GM04503 (cell line): ENCODE measurements around the gene GID8.

Source experiments
- DNase-seq: peaks from one replicate; pipeline ENCODE4 v3.0.0-alpha.2; 2012; ENCODE audit warnings: low read depth

The GID8 gene

DNA sequence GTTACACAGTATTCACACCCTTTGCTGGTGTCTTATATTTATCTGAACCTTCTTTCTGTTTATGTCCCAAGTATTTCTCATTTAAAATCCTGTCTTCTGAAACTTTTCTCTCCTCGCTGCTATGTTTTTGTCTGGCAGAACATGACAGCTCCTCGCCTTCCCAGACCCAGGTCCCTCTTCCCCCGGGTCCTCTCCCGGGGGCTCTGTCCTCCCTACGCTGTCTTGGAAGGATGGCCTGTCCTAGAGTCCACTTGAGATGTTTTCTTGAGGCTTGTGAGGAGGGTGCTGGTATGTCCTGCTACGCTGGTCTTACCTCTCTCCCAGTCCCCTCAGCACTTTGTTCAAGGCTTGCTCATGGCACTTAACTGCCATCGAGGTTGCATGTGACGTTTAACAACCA, 6.2 kb downstream of the GID8 start:
- DNase-seq, result no peak

DNA sequence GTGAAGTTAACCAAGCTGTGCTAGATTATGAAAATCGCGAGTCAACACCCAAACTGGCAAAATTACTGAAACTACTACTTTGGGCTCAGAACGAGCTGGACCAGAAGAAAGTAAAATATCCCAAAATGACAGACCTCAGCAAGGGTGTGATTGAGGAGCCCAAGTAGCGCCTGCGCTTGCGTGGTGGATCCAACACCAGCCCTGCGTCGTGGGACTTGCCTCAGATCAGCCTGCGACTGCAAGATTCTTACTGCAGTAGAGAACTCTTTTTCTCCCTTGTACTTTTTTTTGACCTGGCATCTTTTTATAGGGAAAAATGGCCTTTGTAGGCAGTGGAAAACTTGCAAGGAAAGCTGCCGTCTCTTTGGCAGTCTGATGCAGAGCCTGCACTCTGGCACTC, 6.8 kb downstream of the GID8 start:
- no peak for DNase-seq

DNA sequence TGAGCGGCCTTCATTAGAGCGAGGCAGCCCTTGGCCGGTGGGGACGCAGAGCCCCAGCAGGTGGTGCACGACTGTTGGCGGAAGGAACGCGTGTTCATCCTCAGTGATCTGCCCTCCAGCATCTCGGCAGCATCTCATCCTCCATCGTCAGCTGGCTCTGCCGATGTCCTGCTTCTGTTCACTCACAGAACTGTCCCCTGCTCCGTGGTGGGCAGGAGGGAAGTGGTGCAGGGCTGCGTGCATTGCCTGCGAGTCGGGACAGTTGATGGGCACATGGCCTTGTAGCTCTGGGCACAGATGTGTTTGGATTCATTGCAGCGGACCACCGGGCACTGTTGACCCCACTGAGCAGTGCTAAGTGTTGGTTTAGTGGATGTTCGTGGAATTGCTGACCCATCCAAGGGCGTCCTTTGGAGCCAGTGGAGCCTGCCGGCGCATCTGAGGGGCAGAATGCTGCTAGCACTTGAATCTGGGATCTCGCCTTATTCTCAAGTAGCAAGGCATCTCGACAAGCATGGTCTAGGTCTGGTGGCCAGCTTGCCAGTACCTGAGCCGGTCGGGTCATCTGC, 7.9 kb downstream of the GID8 start:
- DNase-seq, result no peak

DNA sequence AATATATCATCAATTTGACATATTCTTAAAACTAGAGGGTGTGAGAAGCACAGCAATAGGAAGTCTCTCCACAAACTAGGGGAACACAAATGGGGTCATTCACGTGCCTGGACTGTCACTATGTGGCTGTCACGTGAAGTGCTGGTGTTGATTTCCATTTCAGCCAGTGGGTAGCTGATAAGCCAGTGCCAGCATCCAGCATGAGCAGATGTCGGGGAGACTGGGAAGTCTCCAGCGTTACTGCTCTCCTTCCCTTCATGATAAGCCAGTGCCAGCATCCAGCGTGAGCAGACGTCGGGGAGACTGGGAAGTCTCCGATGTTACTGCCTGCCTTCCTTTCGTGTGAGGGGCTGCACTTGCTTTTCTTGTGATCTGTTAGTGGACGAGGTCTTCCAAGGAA, 9.0 kb downstream of the GID8 start:
- DNase-seq, result no peak

DNA sequence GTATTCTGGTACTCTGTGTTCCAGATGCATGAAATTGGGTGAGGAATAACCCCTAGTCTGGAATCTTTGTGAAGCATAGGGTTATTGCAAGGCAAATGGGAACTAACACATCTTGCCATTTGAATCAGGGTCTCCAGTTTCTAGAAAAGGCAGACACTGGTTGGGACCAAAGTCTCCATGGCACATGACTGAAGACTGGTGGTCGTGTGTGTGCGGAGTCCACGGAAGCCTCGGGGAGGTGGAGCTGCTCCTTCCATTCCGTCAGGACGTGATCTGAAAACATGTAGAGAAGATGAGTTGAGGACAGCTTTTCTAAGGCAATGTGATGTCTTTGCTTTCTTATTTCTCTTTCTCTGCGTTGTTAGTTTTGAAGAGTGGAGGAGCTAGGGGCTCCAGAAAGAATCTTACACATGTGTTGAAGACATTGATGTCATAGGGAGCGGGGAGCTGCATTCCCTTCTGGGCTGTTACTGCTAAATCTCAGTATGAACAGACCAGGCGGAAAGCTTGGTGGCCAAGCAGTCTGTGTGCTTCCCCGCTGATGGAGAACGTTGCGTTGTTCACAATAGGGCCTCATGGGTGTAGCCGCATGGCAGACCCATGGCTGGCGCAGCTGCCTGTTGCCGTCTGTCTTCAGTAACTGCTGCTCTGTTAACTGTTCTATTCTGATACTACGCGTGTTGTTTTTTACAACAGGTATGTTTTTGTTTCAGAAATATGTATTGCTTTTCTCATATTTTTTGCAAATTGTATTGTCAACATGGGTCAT, 9.8 kb downstream of the GID8 start:
- DNase-seq, result no peak

DNA sequence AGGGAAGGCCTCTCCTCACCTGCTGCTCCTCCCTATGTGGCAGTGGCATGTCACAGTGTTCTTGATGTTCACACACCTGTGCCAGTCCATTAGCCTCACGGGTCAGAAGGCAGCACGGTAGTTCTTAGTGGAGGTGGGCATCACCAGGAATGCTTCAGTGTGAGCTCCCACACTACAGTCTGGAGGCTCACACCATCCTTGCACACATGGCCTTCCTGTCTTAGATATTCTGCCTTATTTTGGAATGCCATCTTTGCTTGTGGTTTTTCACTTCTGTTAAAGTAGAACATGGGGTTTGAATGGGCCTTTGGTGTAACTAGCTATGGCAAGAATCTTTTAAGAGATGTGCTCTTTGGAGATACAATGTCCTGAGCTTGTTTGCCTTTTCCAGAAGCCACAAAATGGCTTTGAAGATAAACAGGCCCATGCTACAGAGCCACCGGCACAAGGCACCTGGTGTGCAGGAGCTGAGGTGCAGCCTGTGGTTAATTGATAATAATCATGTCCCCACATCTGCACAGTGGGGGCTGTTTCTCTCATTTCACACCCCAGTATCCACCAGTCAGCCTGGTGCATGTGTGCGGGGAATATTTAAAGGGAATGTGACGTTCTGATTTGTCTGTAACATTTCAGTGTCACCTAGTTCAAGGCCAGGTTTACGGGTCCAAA, 11.3 kb downstream of the GID8 start:
- no peak for DNase-seq

DNA sequence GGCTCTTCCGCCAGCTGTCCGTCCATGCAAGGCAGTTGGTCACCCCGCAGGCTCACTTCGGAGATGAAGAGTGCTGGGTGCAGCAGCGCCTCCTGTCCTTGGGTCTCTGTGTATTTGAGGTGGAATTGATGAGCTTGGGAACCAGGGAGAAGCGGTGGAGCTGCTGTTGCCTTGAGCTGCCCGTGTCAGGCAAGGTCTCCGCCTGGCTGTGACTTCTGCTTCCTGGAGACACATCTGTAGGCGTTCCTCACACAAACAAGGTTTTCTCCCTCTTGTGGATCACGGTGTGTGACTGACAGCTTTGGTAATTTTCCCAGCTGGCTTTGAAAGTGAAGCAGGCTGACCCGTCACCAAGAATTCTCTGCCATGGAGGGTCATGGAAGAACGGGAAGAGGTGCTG, 12.0 kb downstream of the GID8 start:
- DNase-seq, result no peak

DNA sequence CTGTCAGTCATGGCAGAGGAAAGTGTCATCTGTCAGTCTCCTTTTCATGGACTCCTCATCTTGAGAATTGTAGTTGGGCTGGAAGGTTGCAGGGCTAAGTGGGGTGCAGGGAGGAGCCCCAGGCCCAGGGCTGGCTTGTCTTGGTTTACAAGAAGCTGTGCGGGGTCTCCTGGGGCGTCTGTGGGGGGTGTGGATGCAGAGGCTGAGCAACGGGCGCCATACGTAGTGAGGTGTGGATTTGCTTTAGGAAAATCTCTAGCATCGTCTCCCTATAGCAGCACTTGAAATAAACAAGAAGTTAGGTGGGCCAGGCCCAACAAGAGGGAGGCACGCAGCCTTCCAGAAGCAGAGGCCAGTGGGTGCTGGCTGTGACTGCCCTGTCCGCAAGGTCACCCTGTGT, 12.8 kb downstream of the GID8 start:
- DNase-seq, result no peak

DNA sequence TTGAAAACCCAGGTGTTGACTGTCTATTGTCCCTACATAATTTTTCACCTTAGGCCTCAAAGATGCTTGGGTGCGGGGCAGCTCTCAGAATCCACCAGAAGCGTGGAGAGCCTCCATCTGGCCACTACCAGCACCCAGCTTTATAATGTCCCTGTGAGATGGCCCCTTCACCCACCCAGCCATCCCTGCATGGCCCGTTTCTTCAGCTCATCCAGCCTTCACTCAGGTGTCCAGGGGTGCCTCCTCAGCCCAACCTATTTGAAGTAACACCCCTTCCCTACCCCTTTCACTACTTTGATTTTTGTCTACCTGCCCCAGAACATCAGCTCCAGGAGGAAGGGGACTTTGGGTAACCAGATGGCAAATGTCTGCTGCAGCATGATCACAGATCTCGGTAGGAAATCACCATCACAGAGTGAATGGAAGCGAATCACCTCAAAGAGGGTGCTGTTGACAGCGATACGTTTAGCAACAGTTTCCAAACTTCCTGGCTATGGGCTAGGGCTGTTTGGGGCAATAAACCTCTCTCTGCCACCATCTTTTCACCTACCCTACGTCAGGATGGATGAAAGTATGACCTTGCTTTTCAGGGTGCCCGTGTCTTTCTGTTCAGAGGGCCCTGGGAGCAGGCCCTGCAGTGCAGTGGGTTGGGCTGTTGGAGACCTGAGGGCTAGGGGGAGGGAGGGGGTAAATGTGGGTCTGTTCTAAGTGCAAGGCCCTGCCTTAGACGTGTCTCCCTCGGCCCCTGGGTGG, 13.4 kb downstream of the GID8 start:
- no peak for DNase-seq

DNA sequence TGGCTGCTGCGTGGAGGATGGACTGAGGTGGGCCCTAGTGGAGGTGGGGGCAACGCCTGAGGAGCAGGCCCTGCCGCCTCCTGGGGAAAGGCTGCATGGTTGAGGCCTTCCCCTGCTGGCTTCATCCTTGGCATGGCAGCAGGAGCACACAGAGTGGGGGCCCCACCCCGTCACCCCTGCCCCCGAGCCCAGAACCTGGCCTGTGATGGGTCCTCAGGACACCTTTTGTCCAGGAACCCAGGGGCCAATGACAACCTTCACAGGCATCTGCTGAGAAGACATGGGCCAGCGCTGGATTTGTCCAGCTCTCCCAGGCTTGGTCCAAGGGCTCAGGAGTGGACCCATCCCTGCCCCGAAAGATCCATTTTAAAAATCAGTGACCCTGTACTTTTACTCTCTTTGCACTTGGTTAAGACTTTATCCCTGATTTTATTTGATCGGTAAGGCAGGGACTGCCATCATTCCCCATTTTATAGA, 14.0 kb downstream of the GID8 start:
- no peak for DNase-seq

DNA sequence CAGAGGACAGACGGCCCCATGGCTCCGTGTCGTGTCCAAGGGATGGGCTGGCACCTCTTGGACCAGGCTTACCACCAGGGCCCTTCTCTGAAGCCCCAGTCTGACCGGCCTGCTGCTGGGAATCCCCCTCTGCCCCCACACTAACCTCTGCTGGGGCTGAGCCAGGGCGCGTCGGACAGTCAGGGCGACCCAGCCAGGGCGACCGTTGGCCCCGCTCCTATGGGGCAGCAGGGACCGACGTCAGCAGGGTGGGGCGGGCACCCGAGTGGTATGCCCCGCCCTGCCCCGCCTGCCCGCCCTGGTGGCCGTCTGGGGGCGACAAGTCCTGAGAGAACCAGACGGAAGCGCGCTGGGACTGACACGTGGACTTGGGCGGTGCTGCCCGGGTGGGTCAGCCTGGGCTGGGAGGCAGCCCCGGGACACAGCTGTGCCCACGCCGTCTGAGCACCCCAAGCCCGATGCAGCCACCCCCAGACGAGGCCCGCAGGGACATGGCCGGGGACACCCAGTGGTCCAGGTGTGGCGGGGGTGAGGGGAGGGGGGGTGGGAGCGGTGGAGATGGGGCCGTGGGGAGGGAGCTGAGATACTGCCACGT, 14.5 kb downstream of the GID8 start, which contains the start of gene SLC17A9:
TSS of gene SLC17A9 (plus strand) at position 337 of the 595 bp plus-strand sequence. CDS start at position 459, 122 bp downstream.
- DNase-seq, result no peak

DNA sequence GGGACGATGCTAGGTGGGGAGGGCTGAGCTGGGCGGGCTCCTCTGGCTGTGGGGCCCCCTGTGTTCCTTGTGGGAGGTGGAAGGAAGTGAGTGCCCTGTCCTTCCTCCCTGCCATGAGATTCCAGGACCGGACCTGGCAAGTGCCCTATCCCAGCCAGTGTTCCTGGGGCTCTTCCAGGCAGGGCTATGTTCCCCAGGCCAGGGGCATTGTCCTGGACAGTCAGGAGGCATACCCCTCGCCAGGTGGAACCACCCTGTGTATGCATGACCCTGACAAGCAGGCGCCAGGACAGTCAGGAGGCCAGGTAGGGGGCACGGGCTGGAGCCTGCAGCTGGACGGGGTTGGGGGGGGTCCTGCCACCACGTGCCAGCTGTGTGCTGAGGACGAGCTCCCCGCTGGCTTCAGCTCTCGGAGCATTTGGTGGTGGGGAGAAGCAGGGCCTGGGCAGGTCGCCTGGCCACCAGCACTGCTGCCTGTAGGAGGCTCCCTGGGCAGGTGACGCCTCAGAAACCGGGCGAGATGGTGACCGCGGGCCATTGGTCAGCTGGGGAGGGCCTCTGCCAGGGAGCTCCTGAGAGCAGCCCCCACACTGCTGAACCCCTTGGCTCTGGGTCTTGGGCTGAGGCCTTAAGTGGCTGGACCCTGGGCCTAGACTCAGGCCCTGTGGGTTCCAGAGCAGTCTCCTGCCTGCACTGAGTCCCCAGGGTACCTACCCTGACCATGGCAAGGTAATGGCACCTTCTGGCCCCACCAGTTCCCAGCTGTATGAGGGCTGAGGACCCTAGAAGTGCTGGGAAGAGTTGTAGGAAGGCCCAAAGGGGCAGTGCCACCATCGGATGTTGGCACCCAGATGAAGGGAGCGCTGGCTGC, 15.3 kb downstream of the GID8 start:
- DNase-seq, result no peak

DNA sequence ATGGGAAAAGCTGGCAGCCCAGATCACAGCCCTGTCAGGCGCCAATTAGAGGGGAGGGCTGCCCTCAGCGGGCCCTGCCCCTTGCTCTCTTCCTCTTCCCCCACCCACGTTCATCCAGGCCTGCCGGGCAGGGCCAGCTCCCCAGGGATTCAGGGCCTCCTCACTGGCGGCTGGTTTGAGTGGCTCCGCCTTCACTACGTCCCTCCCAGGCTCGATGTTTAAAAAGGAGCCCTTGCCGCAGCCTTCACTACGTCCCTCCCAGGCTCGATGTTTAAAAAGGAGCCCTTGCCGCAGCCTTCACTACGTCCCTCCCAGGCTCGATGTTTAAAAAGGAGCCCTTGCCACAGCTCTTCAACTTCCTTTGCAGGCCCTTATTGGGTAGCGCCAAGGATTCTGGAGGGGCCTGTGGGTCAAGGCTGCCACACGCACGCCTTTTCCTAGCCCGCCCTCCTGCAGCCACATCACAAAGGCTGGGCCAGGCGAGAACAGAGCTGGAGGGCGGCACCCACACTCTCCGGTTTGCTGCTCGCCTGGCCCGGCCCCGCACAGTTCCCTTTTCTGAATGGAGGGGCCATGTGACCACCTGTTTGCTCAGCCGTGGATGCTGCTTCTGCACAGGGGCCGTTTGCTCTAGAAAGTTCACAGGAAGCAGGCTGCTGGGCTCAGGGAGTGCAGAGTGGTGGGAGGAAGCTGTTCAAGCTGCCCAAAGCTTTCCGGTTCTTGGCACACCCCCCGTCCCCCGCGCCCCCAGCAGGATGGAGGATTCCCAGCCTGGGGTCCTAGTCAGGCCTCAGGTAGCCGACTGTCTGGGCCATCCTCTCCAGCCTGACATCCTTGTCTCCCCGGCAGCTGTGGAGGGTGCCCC, 16.1 kb downstream of the GID8 start:
- no peak for DNase-seq

DNA sequence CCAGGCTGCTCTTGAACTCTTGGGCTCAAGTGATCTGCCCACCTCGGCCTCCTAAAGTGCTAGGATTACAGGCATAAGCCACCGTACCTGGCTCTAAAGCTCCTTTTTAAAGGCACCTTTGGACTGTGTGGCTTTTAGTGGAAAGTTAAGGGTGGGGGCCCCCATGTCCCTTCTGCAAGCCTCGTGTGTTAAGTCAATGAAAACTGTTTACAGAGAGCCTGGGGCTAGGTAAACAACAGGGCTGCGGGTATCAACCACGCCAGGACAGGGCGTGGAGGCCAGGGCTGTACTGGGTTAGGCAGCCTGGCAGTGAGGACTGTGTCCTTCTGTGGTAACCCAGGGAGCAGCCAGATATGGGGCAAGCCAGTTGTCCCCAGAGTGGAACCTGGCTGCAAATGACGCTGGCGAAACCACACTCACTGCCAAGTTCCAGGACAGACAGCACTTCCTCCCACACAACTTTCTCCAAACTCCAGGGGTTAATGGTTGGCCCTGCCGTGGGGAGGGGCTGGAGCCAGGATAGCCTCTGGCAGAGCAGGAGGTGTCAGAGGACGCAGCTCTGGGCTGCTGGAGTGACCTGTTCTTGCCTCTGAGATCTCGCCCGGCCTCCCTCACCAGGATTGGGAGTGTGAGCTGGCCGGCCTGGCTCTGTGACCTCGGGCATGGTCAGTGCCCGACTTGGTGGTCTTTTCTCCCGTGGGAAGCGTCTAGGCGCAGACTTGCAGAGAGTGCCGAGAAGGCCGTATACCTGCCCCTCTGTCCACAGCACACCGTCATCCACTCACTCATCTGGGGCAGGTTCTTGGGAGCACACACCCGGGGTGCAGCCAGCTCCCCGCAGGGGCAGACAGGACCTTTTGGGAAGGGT, 17.8 kb downstream of the GID8 start:
- DNase-seq, result no peak

DNA sequence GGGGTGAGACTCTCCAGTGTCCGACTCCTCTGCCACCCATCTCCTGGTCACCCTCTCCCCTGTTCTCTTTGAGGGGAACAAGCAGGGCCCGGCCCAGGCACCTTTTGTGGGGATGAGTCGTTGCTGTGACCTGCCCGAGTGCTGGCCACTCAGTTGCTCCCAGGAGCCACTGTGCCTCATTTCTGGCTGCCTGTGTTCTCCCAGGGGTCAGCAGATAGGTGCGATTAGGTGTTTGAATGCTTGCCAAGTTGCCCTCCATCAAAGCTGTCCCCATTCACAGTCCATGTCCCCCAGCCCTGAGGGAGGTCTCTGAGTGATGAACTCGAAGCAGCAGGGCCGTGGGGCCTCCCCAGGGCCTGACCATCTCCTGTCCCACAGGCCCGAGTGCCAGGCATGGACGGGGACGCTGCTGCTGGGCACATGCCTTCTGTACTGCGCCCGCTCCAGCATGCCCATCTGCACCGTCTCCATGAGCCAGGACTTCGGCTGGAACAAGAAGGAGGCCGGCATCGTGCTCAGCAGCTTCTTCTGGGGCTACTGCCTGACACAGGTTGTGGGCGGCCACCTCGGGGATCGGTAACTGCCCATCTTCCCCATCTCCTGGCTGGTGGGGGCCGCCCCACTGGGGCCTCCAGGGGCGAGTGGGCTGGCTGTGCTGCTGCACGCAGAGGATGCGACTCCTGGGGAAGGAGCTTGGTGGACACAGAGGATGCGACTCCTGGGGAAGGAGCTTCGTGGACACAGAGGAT, 18.6 kb downstream of the GID8 start:
- no peak for DNase-seq

DNA sequence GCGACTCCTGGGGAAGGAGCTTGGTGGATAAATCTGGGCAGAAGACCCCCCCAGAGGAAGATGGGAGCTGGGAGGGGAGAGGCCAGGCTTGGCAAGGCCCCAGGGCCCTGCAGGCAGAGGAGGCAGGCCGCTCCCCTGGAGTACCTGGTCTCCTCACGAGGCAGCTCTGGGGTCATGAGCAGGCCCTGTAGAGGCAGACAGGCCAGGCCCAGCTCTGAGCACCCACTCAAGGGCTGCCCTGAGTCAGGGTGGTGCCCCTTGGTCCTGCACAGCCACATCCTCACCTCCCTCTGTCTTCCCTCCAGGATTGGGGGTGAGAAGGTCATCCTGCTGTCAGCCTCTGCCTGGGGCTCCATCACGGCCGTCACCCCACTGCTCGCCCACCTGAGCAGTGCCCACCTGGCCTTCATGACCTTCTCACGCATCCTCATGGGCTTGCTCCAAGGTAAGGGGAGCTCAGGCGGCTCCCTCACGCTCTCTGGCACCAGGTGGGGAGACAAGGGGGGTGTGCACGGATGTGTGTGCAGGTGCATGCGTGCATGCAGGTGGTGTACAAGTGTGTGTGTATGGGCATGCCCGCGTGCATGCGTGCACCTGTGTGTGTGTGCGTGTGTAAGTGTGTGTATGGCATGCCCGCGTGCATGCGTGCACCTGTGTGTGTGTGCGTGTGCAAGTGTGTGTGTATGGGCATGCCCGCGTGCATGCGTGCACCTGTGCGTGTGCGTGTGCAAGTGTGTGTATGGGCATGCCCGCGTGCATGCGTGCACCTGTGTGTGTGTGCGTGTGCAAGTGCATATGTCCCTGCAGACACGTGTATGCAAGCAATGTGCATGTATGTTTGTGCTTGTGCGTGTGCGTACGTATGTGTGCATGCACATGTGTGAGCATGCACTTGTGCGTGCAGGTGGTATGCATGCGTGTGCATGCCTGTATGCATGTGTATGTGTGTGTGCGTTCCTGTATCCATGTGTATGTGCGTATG, 19.5 kb downstream of the GID8 start:
- no peak for DNase-seq
